Activated naive CD4-positive, alpha-beta T cell treated with Interleukin-2 at 50 U/mL for 16 hours (primary cell): ENCODE measurements around the gene CCDC30.
"Not testable (repeated sequence)": the region's sequence is repeated elsewhere in the genome, so short reads cannot be mapped to it uniquely, and the experiment has no call there.

Experiments used
- DNase-seq: peaks from one replicate; pipeline ENCODE4 v3.0.0-alpha.2; 2020

CCDC30 gene

DNA sequence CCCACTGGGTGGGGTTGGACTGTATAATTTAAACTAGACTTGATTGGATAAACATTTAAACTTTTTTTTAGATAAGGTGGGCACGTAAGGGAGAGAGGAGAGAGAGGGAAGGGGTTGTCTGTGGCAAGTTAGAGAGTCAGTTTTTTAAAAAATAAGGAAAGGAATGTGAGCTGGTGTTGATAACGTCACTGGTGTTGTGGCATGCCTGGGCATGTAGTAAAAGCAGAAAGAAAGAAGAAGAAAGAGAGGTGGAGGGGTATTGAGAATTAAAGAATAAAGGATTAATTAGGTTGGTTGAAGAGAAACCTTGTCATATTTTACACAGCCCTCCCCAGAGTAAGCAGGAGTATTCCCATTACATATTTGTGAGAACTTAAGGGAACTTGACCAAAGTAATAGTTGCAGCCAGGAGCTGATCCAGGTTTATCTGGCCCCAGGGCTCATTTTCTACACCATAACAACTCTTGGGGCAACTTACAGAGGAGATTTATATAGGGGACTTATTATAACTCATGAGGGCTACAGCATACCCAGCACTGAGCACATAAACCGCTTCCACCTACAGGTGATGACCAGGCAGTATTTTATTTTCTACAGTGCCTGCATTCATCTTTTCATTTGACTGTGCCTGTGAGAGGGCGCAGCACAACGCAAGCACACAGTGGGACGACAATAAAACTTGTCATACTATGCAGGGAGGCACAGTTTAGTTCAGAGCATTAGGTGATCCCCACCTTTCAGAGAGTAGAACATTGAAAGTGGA lies 70.2 kb downstream of the CCDC30 start:
- no peak for DNase-seq

DNA sequence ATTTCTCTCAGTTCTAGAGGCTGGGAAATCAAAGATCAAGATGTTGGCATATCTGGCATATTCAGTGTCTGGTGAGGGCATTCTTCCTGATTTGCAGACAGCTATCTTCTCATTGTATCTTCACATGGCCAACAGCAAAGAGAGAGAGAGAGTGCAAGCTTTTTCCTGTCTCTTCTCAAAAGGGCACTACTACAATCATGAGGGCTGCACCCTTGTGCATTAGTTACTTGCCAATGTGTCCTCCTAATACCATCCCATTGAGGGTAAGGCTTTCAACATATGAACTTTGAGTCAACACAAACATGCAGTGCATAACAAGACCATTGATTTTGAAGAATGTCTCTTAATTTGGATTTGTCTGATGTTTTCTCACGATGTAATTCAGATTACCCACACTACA lies 78.0 kb downstream of the CCDC30 start:
- DNase-seq: no peak

DNA sequence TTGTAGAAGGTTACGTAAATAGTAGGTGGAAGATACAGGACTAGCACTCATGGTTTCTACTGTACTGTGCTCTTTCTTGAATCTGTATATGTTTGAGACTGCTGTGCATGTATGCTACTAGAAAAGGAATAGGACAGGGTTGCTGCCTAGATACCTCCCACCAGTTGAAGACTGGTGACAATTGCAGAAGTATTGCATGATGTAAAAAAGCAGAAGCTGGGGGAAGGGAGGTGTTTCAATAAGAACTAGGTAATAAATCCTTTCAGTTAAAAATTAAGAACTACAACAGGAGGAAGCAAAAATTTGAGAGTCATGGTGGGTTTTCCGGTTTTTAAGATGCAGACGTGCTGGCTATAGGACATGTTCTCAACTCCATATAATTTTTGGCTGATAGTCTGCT lies 88.1 kb downstream of the CCDC30 start:
- no peak for DNase-seq

DNA sequence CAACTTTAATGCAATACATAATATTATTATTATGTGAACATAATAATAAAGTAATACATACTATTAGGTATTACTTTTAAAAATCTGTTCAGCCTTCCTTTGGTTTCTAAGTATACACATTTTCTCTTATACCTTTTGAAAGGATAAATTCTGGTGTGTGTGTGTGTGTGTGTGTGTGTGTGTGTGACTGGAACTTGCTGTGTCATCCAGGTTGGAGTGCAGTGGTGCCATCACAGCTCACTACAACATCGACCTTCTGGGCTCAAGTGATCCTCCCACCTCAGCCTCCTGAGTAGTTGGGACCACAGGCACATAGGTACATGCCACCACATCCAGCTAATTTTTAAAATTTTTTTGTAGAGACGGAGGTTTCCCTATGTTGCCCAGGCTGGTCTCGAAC lies 88.5 kb downstream of the CCDC30 start:
- no peak for DNase-seq

GRCh38 chr1:42552636-42553035 lies 89.5 kb downstream of the CCDC30 start:
- DNase-seq: no peak

DNA sequence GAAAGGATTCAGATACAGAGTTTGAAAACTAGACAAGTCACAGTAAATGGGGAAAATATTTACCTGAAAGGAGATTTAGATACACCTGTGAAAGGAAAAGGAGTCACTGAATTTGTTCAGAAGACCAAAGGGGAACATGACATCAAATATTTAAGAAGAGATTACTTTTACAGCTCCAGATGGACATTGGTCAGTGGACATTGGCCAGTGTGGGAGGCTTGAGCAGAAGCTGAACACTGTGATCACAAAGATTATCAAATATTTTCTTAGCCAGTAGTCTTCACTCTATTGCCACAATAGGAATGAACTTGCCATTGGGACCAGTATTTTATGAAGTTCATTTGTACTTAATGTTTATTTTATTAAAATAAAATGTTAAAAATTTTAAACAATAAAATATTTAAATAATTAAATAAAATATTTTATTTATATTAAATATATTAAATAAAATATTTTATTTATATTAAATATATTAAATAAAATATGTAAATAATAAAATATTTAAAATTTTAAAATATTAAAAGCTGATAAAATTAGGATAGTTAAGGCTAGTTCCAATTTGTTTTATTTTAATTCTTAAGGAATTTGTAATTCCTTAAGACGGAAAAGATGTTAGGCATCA lies 94.3 kb downstream of the CCDC30 start:
- DNase-seq: no peak

GRCh38 chr1:42567038-42567437 lies 104.0 kb downstream of the CCDC30 start:
- no peak for DNase-seq

- no peak for DNase-seq
Observed at GRCh38 chr1:42576935-42577334, 113.8 kb downstream of the CCDC30 start.

GRCh38 chr1:42586016-42586415 lies 122.9 kb downstream of the CCDC30 start:
- no peak for DNase-seq

GRCh38 chr1:42587753-42588152 lies 124.7 kb downstream of the CCDC30 start:
- no peak for DNase-seq

GRCh38 chr1:42592811-42593210 lies 129.7 kb downstream of the CCDC30 start:
- no peak for DNase-seq

DNA sequence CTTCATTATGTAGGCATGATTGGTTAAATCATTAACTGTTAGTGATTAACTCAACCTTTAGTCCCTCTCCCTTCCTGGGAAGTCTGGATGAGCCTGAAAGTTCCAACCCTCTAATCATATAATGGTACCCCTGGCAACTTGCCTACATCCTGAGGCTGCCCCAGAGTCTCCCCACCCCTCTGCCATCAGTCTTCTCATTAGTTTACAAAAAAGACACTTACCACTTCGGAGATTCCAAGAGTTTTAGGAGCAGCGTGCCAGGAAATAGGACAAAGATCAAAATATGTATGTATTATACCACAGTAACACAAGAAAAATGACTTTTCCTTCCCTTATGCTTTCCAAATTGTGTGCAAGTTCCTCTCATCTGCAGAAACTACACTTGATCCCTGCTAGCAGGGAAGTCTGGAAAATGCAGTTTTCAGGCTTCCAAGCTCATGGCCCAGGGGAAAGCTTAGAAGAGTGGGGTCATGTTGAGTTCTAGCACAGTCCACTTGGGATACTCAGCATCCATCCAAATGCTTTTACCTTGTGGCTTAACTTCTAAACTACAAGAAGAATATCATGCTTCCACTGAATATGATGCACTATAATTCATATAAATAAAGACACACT lies 130.5 kb downstream of the CCDC30 start:
- DNase-seq: no peak

DNA sequence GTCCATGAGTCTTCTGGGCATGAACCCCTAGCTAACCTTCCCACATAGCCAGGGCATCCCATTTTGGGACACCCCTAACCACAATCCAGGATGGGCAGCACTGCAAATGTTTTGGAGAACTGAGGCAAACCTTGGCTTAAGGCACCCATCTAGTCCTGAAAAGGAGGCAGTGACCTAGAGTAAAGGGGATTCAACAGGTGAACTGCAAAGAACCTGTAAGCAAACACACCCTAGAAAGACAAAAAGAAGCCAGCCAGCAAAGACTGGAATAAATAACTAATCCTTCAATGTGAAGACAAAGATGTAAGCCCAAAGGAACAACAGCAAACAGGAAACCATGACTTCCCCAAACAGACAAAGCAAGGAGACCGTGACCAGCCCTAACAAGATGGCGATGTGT lies 138.4 kb downstream of the CCDC30 start:
- no peak for DNase-seq

DNA sequence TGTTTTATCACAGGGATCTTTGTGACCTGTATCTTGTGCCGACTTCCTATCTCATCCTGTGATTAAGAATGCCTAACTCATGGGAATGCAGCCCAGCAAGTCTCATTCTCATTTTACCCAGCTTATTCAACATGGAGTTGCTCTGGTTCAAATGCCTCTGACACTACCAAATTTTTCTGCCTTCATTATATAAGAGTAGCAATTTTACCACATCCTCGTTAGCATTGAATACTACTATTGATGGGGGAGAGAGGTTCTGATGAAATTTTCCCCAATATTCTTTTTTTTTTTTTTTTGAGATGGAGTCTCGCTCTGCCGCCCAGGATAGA lies 150.7 kb downstream of the CCDC30 start:
- DNase-seq: no peak

GRCh38 chr1:42618866-42619265 lies 155.8 kb downstream of the CCDC30 start:
- no peak for DNase-seq

DNA sequence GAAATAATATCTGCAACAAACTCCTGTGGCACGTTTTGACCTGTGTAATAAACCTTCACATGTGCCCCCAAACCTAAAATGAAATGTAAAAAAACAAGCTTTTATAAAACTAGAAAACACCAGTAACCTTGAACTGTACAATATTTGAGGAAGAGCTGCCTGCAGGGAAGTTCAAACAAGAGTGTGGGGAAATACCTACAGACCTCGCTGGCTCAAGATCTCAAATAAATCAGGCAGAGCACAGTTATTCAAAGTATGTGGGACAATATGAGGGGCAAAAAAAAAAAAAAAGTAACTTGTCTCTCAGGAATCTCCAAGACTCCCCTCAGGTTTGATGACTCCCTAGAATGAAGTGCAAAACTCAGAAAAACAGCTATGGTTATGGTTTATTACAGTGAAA lies 157.2 kb downstream of the CCDC30 start:
- DNase-seq: no peak

DNA sequence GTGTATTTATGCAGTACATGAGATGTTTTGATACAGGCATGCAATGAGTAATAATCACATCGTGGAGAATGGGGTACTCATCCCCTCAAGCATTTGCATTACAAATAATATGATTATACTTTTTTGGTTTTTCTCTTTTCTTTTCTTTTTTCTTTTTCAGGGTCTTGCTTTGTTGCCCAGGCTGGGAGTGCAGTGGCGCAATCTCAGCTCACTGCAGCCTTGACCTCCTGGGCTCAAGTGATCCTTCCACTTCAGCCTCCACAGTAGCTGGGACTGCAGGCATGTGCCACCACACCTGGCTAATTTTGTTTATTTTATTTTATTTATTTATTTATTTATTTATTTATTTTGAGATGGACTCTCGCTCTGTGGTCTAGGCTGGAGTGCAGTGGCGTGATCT lies 158.1 kb downstream of the CCDC30 start:
- DNase-seq: not testable (repeated sequence)

DNA sequence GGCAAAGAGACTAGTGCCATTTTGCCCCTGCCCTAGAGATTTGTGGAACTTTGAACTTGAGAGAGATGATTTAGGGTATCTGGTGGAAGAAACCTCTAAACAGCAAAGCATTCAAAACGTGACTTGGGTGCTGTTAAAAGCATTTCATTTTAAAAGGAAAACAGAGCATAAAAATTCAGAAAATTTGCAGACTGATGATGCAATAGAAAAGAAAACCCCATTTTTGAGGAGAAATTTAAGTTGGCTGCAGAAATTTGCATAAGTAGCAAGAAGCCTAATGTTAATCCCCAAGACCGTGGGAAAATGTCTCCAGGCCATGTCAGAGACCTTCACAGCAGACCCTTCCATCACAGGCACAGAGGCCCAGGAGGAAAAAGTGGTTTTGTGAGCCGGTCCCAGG lies 164.1 kb downstream of the CCDC30 start:
- DNase-seq: not testable (repeated sequence)

DNA sequence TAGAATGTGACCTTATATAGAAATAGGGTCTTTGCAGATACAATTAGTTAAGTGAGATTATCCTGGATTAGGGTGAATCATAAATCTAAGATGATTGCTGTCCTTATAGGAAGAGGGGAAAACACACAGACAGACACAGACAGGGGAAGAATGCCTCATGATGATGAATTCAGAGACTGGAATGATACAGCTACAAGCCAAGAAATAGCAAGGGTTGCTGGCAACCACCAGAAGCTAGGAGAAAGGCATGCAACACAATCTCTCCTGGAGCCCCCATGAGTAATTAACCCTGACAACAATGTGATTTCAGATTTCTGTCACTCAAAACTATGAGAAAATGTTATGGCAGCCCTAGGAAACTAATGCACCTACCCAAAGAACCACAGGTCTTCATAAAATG lies 176.0 kb downstream of the CCDC30 start:
- DNase-seq: no peak

GRCh38 chr1:42646056-42646455 lies 183.0 kb downstream of the CCDC30 start:
- no peak for DNase-seq

DNA sequence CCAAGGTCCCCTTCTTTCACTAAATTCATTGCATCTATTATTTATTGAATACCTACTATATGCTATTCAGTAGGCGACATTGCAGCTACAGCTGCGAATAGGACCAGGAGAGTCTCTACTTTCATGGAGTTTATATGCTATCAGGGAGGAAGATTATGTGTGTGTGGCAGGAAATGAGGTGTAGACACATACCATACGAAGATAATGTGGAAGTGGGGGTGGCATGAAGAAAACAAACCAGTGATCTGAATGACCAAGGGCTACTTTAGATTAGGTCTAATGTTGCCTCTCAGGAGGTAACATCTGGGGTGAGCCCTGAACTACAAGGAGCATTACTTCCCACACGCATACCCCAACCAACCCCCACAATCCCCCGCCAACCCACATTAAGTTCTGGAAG lies 194.1 kb downstream of the CCDC30 start:
- no peak for DNase-seq

GRCh38 chr1:42657981-42658876 lies 195.1 kb downstream of the CCDC30 start, which contains the start of gene PPIH:
PPIH (plus strand) TSS chr1:42658423; CDS start chr1:42658447, 24 bp downstream.
- peak; percentile 97 for DNase-seq

- no peak for DNase-seq
Observed at GRCh38 chr1:42658877-42659337, 195.8 kb downstream of the CCDC30 start.
